Measurements from ENCODE around the gene PTDSS2. TPM values are rescaled to one million over a fixed set of nuclear protein-coding genes. Genes with fewer than 3 reads are reported as not detected.

Gene PTDSS2
- total and polyA plus RNA-seq, 2 of the 13 experiments (the other 11 are each of a cell fraction or from before 2014, with no cell fraction given) = 21.7 to 26.4 TPM

- TF ChIP-seq ZNF660 (CRISPR knock-in tag; IDR thresholded peaks at IDR 0.05; ENCODE audit: borderline replicate concordance, low read depth) (no peak), PHF5A (CRISPR knock-in tag; IDR thresholded peaks at IDR 0.05; ENCODE audit: low read depth, unreplicated experiment) (no peak), LBX2 (CRISPR knock-in tag; IDR thresholded peaks at IDR 0.05; ENCODE audit: borderline replicate concordance) (no peak), KAT8 (CRISPR knock-in tag; IDR thresholded peaks at IDR 0.05) (no peak), MAZ (IDR thresholded peaks at IDR 0.05; ENCODE audit: borderline replicate concordance, low read depth, low read length) (no peak), MAZ (CRISPR knock-in tag; IDR thresholded peaks at IDR 0.05; ENCODE audit: low read depth) (no peak)
Observed at GRCh38 chr11:508956-509355, 58.9 kb downstream of the PTDSS2 start (continued).

GRCh38 chr11:512761-513595 lies 62.9 kb downstream of the PTDSS2 start:
- intact Hi-C loops (cut with micrococcal nuclease; ENCODE audit: unreplicated experiment) = no loop called here
- ATAC-seq = no peak
- no peak for TF ChIP-seq MEF2D (CRISPR knock-in tag; IDR thresholded peaks at IDR 0.05)
- no peak for TF ChIP-seq ZNF607 (CRISPR knock-in tag; IDR thresholded peaks at IDR 0.05; ENCODE audit: borderline replicate concordance)
- TF ChIP-seq PAF1 (CRISPR knock-in tag; IDR thresholded peaks at IDR 0.05) = no peak
- no peak for TF ChIP-seq YEATS2 (CRISPR knock-in tag; IDR thresholded peaks at IDR 0.05; ENCODE audit: borderline replicate concordance)
- no peak for TF ChIP-seq RARG (CRISPR knock-in tag; IDR thresholded peaks at IDR 0.05; ENCODE audit: low read depth)
- no peak for TF ChIP-seq PATZ1 (CRISPR knock-in tag; IDR thresholded peaks at IDR 0.05)
- no peak for TF ChIP-seq ZNF580 (CRISPR knock-in tag; IDR thresholded peaks at IDR 0.05; ENCODE audit: borderline replicate concordance, low read depth)
- no peak for TF ChIP-seq XBP1 (CRISPR knock-in tag; IDR thresholded peaks at IDR 0.05)
- TF ChIP-seq ZNF687 (CRISPR knock-in tag; IDR thresholded peaks at IDR 0.05) = no peak
- TF ChIP-seq IRX3 (CRISPR knock-in tag; IDR thresholded peaks at IDR 0.05; ENCODE audit: borderline replicate concordance, low read depth) = no peak

More at GRCh38 chr11:512761-513595, 62.9 kb downstream of the PTDSS2 start:
- Histone ChIP-seq H3K4me2 (ENCODE audit: low read depth, low read length) (no peak overlapping the region), H3K27ac (ENCODE audit: extremely low read length, insufficient read depth, low read length) (no peak overlapping the region), H3K4me1 (ENCODE audit: insufficient read depth, low read length) (peaks cover 9% of the 10 kb centered on the region), H3K36me3 (replicated peaks in 1 of 2; ENCODE audit: control insufficient read depth in 1 of 2, insufficient read depth in 2 of 2, low read length in 2 of 2) (peaks cover 4 to 13% of the 10 kb centered on the region in 2 experiments; a peak in 4 of 5 replicates), H3K9me3 (ENCODE audit: low read length) (no peaks in the 10 kb centered on the region), H3K4me3 (replicated peaks in 1 of 3; ENCODE audit: insufficient read depth in 1 of 3, low read depth in 2 of 3, low read length in 3 of 3) (no peak overlapping the region), H3K9ac (ENCODE audit: insufficient read depth, low read depth, low read length) (no peak overlapping the region), H3K79me2 (ENCODE audit: insufficient read depth, low read length) (no peaks in the 10 kb centered on the region), H2AFZ (ENCODE audit: low read length) (no peak overlapping the region), H4K20me1 (ENCODE audit: insufficient read depth, low read length) (no peaks in the 10 kb centered on the region), H3K27me3 (ENCODE audit: control insufficient read depth in 1 of 2, insufficient read depth in 2 of 2, low read length in 2 of 2) (no peaks in the 10 kb centered on the region)
- BruUV-seq (replicated peaks) = no TSS peak
- DNase-seq (ENCODE audit: low spot score) (no peak), FAIRE-seq (no peak)
- ChIA-PET POLR2A (interaction anchor here (1.0 kb wide), 1 partner anchor 73 kb away, joined by 6 read pairs; no protein-coding TSS in a partner anchor), CTCF (ENCODE audit: low intra/inter-chr PET ratio, low total read pairs) (no interaction called here)
- WGBS (ENCODE audit: low lambda C conversion rate) = 97% methylated on average over 29 of the region's 29 CpGs
- in situ Hi-C loops (cut with HindIII; ENCODE audit: extremely low pct_ligation_motif_present, low pct_unique_long_range_greater_than_20kb) = no loop called here
